HG02610 (cell line): ENCODE data around the gene GRK2.
A peak's percentile ranks its signal among the peaks of the same experiment; 100 is the strongest.

ENCODE experiments used
- ATAC-seq: cut with Tn5 transposase; IDR thresholded peaks from one replicate; pipeline ENCODE4 v1.9.1; 2021; ENCODE audit warnings: mild to moderate bottlenecking, moderate library complexity; ENCODE audit not compliant: unreplicated experiment

GRK2 gene

GRCh38 chr11:67293090-67293489 is 26.8 kb downstream of the GRK2 start:
- no peak for ATAC-seq

GRCh38 chr11:67295846-67296245 is 29.6 kb downstream of the GRK2 start:
- ATAC-seq = no peak

- no peak for ATAC-seq
Measured at GRCh38 chr11:67298786-67299185, 32.5 kb downstream of the GRK2 start.

GRCh38 chr11:67299471-67300191 is 33.4 kb downstream of the GRK2 start:
- ATAC-seq = no peak

- ATAC-seq = no peak
Measured at GRCh38 chr11:67300256-67300755, 34.0 kb downstream of the GRK2 start.

- no peak for ATAC-seq
Measured at GRCh38 chr11:67300756-67301312, 34.6 kb downstream of the GRK2 start.

- ATAC-seq = no peak
Measured at GRCh38 chr11:67301313-67301921, 35.1 kb downstream of the GRK2 start.

GRCh38 chr11:67301951-67302516 is 35.8 kb downstream of the GRK2 start:
- ATAC-seq = no peak

- ATAC-seq = no peak
Measured at GRCh38 chr11:67302571-67303131, 36.4 kb downstream of the GRK2 start.

- peak; percentile 49 for ATAC-seq
Measured at GRCh38 chr11:67303132-67303834, 37.0 kb downstream of the GRK2 start, which contains the start of gene SSH3. SSH3 (plus strand) TSS chr11:67303530; CDS start chr11:67303626, 96 bp downstream.

- ATAC-seq = no peak
Measured at GRCh38 chr11:67303835-67304411, 37.6 kb downstream of the GRK2 start.

GRCh38 chr11:67304511-67305113 is 38.3 kb downstream of the GRK2 start:
- no peak for ATAC-seq

GRCh38 chr11:67306769-67307544 is 40.7 kb downstream of the GRK2 start:
- ATAC-seq = no peak

GRCh38 chr11:67307545-67308001 is 41.3 kb downstream of the GRK2 start:
- ATAC-seq = no peak

- no peak for ATAC-seq
Measured at GRCh38 chr11:67308031-67308866, 42.0 kb downstream of the GRK2 start.

- ATAC-seq = no peak
Measured at GRCh38 chr11:67309166-67309565, 42.9 kb downstream of the GRK2 start.

- no peak for ATAC-seq
Measured at GRCh38 chr11:67309661-67310061, 43.4 kb downstream of the GRK2 start.
